ENCODE results near the gene TMEM255B. TPM values are rescaled to one million over a fixed set of nuclear protein-coding genes. Genes with fewer than 3 reads are reported as not detected.

Gene TMEM255B
- total RNA-seq, 2 experiments from 2014 or later = 1.3 to 1.8 TPM

DNA sequence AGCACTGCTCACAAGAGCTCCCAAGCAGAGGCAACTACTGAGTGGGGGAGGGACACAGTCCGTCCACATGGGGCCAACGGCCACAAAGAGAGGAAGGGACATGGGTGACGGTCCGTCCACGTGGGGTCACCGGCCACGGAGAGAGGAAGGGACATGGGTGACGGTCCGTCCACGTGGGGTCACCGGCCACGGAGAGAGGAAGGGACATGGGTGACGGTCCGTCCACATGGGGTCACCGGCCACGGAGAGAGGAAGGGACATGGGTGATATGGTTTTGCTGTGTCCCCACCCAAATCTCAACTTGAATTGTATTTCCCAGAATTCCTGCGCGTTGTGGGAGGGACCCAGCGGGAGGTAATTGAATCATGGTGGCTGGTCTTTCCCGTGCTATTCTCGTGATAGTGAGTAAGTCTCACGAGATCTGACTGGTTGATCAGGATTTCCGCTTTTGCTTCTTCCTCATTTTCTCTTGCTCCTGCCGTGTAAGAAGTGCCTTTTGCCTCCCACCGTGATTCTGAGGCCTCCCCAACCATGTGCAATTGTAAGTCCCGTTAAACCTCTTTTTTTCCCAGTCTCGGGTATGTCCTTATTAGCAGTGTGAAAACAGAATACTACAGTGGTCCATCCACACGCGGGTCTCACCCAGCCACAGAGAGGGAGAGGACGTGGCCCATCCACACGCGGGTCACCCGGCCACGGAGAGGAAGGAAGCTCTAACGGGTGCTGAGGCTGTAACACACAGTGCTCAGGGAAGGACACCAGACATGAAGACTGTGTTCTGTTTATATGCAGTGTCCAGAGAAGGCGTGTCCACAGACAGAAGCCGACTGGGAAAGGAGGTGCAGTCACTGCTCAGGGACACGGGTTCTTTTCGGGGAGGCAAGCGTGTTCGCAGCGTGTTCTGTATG, 56.4 kb downstream of the TMEM255B start:
- ChIA-PET CTCF (interaction anchor here (1.0 to 3.5 kb wide), 5 partner anchors 8 to 525 kb away, joined by 3 to 19 read pairs (median 4); no protein-coding TSS in a partner anchor), POLR2A (no interaction called here)
- Mint-ChIP-seq H3K4me3 (peak overlapping the region; percentile 96), H3K9me3 (peaks cover 1% of the 10 kb centered on the region), H3K27ac (peak overlapping the region; percentile 87), H3K27me3 (no peaks in the 10 kb centered on the region), H3K36me3 (ENCODE audit: low read depth) (peaks cover 13% of the 10 kb centered on the region), H3K4me1 (peaks cover 22% of the 10 kb centered on the region)
- DNase-seq = peak; percentile 62

DNA sequence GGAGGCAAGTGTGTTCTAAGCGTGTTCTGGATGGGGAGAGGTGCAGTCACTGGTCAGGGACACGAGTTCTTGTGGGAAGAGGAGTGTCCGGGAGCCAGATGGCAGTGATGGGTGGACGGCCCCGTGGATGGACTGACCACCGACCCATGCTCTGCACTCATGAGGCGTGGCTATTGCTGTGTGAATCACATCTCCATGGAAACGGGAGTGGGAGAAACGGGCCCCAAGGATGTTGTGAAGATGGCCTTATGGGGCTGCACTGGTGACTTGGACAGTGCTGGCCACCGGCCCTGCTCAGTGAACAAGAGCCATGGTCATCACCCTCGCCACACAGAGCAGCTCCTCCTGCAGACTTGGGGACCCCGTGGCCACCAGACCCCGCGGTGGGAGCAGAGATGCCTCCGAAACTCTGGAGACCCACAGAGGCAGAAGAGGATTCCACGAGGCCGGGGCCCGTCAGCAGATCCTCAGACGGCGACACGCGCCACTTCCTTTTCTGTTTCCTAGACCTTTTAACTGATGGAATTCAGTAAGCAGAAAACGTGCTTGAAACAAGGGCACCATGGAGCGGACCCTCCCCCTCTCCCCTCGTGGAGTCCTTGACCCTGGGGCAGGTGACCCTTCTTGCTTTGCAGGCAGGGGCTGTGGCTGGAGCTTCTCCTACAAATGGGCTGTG, 57.4 kb downstream of the TMEM255B start:
- Mint-ChIP-seq H3K27ac (peak overlapping the region; percentile 87), H3K27me3 (no peaks in the 10 kb centered on the region), H3K4me1 (peaks cover 22% of the 10 kb centered on the region), H3K36me3 (ENCODE audit: low read depth) (peaks cover 15% of the 10 kb centered on the region), H3K4me3 (peak overlapping the region; percentile 96), H3K9me3 (no peaks in the 10 kb centered on the region)
- POLR2A ChIA-PET = no interaction called here
- CTCF ChIA-PET = interaction anchor here (1.0 to 3.5 kb wide), 5 partner anchors 7 to 524 kb away, joined by 3 to 19 read pairs (median 4); no protein-coding TSS in a partner anchor
- no peak for DNase-seq

DNA sequence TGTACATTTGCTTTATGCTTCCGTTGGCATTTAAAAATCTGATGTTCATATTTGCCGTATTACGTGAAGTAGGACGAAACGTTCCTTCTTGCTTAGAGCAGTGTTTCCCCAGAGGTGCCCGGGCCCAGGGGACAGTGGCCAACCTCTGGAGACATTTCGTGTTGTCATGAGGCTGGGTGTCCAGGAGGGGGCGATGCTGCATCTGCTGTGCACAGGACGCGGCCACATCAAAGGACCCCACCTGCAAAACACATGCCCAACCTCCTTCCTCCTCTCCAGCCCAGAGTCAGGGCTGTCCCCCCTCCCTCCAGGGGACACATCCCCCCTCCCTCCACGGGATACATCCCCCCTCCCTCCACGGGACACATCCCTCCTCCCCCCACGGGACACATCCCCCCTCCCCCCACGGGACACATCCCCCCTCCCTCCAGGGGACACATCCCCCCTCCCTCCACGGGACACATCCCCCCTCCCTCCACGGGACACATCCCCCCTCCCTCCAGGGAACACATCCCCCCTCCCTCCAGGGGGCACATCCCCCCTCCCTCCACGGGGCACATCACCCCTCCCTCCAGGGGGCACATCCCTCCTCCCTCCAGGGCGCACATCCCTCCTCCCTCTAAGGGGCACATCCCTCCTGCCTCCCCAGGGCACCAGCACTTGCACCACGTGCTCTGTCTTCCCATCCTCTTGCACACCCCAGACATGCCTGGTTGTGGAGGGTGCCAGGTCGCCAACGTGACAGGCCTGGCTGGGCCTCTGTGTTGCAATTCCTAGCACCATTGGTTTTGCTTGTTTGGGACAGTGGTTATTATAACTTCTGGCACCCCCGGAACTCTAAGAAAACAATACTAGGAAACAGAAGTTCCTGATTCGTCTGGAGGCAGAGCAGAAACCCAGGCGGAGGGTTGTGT, 58.2 kb downstream of the TMEM255B start:
- Mint-ChIP-seq H3K27ac (peak overlapping the region; percentile 81), H3K36me3 (ENCODE audit: low read depth) (peaks cover 15% of the 10 kb centered on the region), H3K27me3 (no peaks in the 10 kb centered on the region), H3K9me3 (no peaks in the 10 kb centered on the region), H3K4me1 (peaks cover 22% of the 10 kb centered on the region), H3K4me3 (peak overlapping the region; percentile 96)
- CTCF ChIA-PET = interaction anchor here (1.0 to 1.6 kb wide), 3 partner anchors 24 to 412 kb away, joined by 3 to 5 read pairs (median 4); no protein-coding TSS in a partner anchor
- POLR2A ChIA-PET = no interaction called here
- peak; percentile 93 for DNase-seq

DNA sequence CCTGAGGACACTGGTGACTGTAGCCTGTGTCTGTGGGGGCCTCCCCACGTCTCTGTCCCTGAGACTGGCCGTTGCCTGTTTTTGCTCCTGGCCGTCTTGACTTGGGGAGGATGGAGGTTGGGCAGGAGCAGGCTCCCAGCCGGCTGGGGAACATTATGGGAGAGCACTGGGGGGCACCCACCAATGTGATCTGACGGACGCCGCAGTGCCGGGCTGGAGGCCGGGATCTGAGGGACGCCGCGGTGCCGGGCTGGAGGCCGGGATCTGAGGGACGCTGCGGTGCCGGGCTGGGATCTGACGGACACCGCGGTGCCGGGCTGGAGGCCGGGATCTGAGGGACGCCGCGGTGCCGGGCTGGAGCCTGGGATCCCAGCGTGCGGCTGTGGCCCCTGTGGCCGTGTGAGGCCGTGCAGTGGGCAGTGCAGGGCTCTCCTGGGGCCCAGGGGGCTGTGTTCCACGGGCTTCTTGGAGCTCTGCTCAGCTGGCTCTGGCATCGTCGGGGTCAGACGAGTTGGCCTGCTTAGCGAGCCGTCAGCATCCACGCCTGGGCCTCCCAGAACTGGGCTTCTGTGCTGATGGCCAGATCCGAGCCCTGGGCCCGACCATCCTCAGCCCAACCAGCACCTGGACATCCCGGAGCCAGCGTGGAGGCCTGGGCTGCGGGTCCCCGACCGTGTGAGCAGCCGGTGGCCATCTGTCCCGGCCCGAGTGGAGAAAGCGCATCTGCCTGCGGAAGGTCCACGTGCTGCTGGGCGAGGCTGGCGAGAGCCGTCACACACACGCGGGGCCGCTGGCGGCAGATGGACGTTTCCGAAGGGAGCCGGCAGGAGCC, 59.0 kb downstream of the TMEM255B start:
- Mint-ChIP-seq H3K9me3 (no peaks in the 10 kb centered on the region), H3K36me3 (ENCODE audit: low read depth) (peaks cover 15% of the 10 kb centered on the region), H3K4me1 (peaks cover 22% of the 10 kb centered on the region), H3K27me3 (no peaks in the 10 kb centered on the region), H3K4me3 (no peak overlapping the region), H3K27ac (peak overlapping the region; percentile 46)
- POLR2A ChIA-PET = no interaction called here
- CTCF ChIA-PET = interaction anchor here (1.6 kb wide), 1 partner anchor 408 kb away, joined by 3 read pairs; no protein-coding TSS in a partner anchor
- no peak for DNase-seq

DNA sequence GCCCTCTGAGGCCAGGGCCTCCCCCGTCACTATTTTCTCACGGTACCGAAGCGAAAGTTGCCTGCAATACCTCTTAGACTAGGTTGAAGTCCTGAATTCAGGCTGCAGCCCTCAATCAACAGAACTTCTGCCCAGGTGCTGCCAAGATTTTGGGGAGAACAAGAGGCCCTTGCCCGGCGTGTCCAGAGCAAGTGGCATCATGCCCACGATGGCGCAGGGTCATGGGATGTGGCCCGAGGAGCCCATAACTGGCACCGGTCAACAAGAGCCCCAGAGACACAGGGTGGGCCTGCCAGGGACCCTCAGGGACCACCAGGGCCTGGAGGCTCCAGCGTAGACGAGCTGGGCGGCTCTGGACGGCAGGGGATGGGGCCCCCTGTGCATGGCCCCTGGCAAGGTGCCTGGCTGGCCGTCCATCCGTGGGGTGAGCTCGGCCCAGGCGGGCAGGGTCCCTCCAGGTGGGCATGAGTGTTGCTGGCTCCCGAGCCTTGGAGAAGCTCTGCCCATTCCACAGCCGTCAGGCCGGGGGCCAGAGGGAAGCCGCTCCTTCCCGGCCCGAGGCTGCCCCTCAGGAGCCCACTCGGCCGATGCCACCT, 59.8 kb downstream of the TMEM255B start:
- Mint-ChIP-seq H3K9me3 (no peaks in the 10 kb centered on the region), H3K27me3 (no peaks in the 10 kb centered on the region), H3K4me3 (no peak overlapping the region), H3K4me1 (peaks cover 22% of the 10 kb centered on the region), H3K36me3 (ENCODE audit: low read depth) (peaks cover 18% of the 10 kb centered on the region), H3K27ac (no peak overlapping the region)
- POLR2A ChIA-PET = interaction anchor here (0.6 kb wide), 2 partner anchors 78 to 312 kb away, joined by 3 read pairs; no protein-coding TSS in a partner anchor
- DNase-seq = no peak
- CTCF ChIA-PET = interaction anchor here (1.1 to 1.6 kb wide), 2 partner anchors 129 to 407 kb away, joined by 3 read pairs; no protein-coding TSS in a partner anchor

DNA sequence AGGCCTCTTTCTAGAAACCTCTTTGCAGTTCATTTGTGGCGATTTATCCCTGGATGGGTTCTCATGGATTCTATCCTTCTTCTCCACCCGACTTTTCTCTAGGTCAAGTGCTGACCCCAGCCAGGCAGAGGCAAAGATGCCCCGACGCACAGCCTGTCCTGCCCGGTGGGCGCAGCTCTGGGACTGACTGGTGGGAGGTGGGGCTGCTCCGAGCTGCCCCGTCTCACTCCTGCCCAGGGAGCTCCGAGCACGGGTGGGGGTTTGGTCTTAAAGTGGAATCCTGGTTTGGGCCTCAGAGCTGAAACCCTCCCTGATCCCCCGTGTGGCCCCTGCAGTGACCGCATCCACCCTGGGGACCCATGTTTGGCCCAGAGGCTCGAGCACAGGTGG, 60.3 kb downstream of the TMEM255B start:
- Mint-ChIP-seq H3K27me3 (no peaks in the 10 kb centered on the region), H3K27ac (peak overlapping the region; percentile 41), H3K4me3 (no peak overlapping the region), H3K4me1 (peaks cover 22% of the 10 kb centered on the region), H3K36me3 (ENCODE audit: low read depth) (peaks cover 18% of the 10 kb centered on the region), H3K9me3 (no peaks in the 10 kb centered on the region)
- CTCF ChIA-PET = interaction anchor here (1.1 to 1.6 kb wide), 2 partner anchors 128 to 407 kb away, joined by 3 read pairs; no protein-coding TSS in a partner anchor
- no peak for DNase-seq
- POLR2A ChIA-PET = interaction anchor here (0.6 kb wide), 1 partner anchor 79 kb away, joined by 3 read pairs; no protein-coding TSS in a partner anchor

DNA sequence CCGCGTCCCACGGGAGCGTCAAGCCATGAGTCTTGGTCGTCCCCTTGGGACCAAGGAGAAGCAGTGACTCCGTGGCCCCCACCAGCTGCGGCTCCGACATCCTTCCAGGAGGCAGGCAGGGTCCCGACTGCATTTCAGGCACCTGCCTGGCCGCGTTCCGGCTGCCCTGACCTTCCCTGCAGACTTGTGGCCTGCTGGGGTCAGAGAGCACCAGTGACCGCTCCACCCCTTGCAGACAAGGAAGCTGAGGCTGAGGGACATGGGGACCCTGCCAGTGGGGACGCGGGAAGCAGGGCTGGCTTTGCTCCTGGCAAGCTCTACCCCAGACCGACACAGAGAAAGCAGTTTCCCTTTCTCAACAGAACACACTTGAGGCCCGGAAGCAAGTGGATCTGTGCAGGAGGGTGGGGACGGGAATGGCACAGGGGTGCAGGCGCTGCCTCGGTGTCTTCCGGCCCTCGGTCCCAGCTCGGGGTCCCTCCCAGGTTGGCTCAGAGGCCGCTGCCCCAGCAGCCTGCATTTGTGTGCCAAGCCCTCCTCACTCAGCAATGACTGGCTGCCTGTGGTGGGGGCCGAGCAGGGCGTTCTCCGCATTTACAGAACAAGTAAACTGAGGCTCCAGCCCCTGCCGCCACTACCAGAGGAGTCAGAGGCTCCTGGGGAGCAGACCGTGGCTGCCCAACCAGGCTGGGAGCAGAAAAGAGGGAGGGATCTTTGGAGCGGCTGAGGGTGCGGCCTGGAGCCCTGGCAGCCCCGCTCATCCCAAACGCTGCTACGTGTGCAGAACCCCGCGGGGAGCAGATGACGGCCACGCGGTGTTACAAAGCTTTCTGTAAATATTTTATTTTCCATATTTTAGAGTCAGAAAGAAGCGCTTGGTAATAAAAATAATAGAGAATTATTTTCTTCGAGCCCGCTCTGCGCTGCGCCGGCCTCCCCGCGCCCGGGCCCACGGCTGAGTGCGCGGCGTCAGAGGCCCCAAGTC, 61.0 kb downstream of the TMEM255B start:
- no peak for DNase-seq
- ChIA-PET CTCF (interaction anchor here (1.0 to 1.6 kb wide), 4 partner anchors 8 to 406 kb away, joined by 3 to 5 read pairs (median 4); no protein-coding TSS in a partner anchor), POLR2A (interaction anchor here (0.5 kb wide), 1 partner anchor 22 kb away, joined by 7 read pairs; no protein-coding TSS in a partner anchor)
- Mint-ChIP-seq H3K27me3 (no peaks in the 10 kb centered on the region), H3K4me1 (peaks cover 22% of the 10 kb centered on the region), H3K27ac (no peak overlapping the region), H3K9me3 (no peaks in the 10 kb centered on the region), H3K4me3 (no peak overlapping the region), H3K36me3 (ENCODE audit: low read depth) (peaks cover 18% of the 10 kb centered on the region)

DNA sequence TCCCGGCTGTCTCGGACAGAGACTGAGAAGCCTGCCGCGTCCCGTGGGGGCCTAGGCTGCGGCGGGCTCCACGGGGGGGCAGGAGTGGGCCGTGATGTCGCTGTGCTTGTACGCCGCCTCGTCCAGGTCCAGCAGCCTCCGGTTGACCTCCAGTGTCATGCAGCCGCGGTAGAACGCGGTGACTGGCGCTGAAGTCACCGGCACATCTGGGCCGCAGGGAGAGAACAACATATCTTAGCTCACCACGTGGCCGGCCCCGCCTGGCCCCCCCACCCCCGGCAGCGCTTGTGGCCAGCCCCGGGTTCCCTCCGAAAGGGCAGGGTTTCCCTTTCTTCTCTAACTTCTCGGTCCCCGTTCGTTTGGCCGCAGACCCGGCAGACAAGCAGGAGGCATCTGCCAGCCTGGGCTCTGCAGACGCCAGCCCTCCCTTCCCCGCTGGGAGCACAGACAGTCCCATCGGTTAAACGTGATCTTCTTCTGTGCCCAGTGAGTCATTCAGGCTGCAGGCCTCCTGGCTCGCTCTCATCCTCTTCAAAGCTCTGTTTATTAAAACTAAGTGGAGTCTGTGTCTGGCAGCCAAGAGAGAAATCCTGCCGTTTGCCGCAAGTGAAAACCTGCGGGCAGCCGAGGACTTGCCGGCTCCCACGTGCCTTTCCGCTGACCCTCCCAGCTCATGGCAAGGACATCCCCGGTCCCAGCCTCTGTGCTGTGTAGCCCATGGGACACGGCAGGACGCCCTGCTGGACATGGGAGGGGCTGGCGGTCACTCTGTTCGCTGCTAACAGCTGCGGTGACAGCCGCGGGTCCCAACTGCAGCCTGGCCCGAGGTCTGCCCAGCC, 62.0 kb downstream of the TMEM255B start:
- no peaks in the 10 kb centered on the region for H3K27me3 Mint-ChIP-seq
- ChIA-PET CTCF (interaction anchor here (0.6 to 1.0 kb wide), 4 partner anchors 9 to 358 kb away, joined by 3 to 5 read pairs (median 4); no protein-coding TSS in a partner anchor), POLR2A (no interaction called here)
- H3K4me3 Mint-ChIP-seq = no peak overlapping the region
- DNase-seq = no peak
- H3K36me3 Mint-ChIP-seq (ENCODE audit: low read depth) = peaks cover 16% of the 10 kb centered on the region
- H3K4me1 Mint-ChIP-seq = peaks cover 14% of the 10 kb centered on the region
- H3K9me3 Mint-ChIP-seq = no peaks in the 10 kb centered on the region
- H3K27ac Mint-ChIP-seq = no peak overlapping the region

DNA sequence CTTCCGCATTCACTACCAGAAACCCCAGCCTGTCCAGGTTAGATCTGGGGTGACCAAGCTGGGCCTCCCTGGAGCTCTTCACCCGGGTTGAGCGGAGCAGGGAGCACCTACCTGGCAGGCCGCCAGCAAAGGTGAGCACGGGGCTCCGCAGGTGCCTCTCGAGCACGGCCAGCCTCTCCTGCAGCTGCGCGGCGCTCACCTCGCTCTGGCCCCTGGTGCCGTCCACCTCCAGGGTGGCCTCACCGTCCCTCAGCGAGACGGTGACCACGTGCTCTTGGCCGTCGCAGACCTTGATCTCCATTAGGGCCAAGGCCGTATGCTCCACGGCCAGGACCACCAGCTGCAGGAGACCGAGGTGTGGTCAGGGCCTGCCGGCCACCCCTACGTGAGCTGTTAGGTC, 62.8 kb downstream of the TMEM255B start:
- ChIA-PET POLR2A (no interaction called here), CTCF (interaction anchor here (0.6 to 3.9 kb wide), 3 partner anchors 7 to 359 kb away, joined by 3 to 19 read pairs (median 4); no protein-coding TSS in a partner anchor)
- no peaks in the 10 kb centered on the region for H3K27me3 Mint-ChIP-seq
- H3K4me3 Mint-ChIP-seq = no peak overlapping the region
- H3K9me3 Mint-ChIP-seq = no peaks in the 10 kb centered on the region
- no peak overlapping the region for H3K27ac Mint-ChIP-seq
- H3K36me3 Mint-ChIP-seq (ENCODE audit: low read depth) = peaks cover 13% of the 10 kb centered on the region
- no peak for DNase-seq
- H3K4me1 Mint-ChIP-seq = peaks cover 6% of the 10 kb centered on the region
